DOHH2 (cell line): ENCODE results near the gene TRPC4.

Source experiments
- EZH2phosphoT487 ChIP-seq: fragments of 200-600 bp; sonication (generic); IDR thresholded peaks from 2 replicates; pipeline ENCODE4 v1.6.1; 2017; ENCODE audit warnings: borderline replicate concordance, mild to moderate bottlenecking, antibody characterized with exemption, low read length, moderate library complexity, mixed read lengths
- TF ChIP-seq, protein P1 (sequence below): fragments of 200-600 bp; sonication (generic); IDR thresholded peaks from one replicate; pipeline ENCODE4 v1.5.1; 2014; ENCODE audit warnings: antibody characterized with exemption, mild to moderate bottlenecking, low read depth, low read length; ENCODE audit not compliant: poor library complexity, severe bottlenecking

DNA sequence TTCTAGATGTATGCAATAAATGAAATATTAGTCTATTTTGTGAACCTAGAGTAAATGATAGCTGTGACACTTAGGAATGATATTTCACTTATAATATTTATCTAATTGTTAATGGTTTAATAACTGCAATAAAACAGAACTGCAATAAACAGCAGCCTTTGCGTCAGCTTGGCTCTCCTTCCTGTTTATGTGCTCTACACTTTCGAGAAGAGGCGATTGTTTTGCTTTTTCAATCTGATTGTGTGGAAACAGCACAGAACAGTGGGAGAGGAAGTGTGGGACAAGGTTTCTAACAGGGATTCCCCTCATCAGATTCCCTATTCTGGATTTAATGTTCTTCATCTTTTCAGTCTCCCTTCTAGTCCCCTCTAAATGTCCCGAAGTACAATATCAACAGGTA is 17.3 kb upstream of the TRPC4 start:
- TF ChIP-seq, protein P1, sequence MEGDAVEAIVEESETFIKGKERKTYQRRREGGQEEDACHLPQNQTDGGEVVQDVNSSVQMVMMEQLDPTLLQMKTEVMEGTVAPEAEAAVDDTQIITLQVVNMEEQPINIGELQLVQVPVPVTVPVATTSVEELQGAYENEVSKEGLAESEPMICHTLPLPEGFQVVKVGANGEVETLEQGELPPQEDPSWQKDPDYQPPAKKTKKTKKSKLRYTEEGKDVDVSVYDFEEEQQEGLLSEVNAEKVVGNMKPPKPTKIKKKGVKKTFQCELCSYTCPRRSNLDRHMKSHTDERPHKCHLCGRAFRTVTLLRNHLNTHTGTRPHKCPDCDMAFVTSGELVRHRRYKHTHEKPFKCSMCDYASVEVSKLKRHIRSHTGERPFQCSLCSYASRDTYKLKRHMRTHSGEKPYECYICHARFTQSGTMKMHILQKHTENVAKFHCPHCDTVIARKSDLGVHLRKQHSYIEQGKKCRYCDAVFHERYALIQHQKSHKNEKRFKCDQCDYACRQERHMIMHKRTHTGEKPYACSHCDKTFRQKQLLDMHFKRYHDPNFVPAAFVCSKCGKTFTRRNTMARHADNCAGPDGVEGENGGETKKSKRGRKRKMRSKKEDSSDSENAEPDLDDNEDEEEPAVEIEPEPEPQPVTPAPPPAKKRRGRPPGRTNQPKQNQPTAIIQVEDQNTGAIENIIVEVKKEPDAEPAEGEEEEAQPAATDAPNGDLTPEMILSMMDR: no peak
- TF ChIP-seq EZH2phosphoT487: no peak
